H1 (cell line): Measurements from ENCODE around the gene FAF2. TPM values are rescaled to one million over a fixed set of nuclear protein-coding genes. Genes with fewer than 3 reads are reported as not detected.

Experiments used
- CTCF ChIA-PET: fragments of 300-600 bp; sonication (Branson Sonifier 250); formaldehyde crosslinking; loops from one replicate; lab custom pipeline; 2021; ENCODE audit not compliant: partially characterized antibody; lab: Charles Lee
- POLR2A ChIA-PET: fragments of 300-600 bp; sonication (Branson Sonifier 250); formaldehyde crosslinking; loops from one replicate; lab custom pipeline; 2021; ENCODE audit warnings: inconsistent platforms; ENCODE audit not compliant: partially characterized antibody; lab: Charles Lee
- DNase-seq, 2 experiments: peaks; one replicate each; pipeline versions ENCODE4 v3.0.0 to v3.0.0-alpha.2; 2010 to 2022; ENCODE audit warnings: low spot score in 2 of 2, low read depth in 1 of 2, mixed read lengths in 1 of 2
- FAIRE-seq: peaks from 2 replicates; lab custom pipeline; 2011; peaks lifted over from hg19 to GRCh38; lab: Jason Lieb, UNC
- H2AFZ ChIP-seq: 2 replicates; pipeline ENCODE4 v1.8.1; 2012; ENCODE audit warnings: low read length, inconsistent platforms
- H2AK5ac ChIP-seq: 2 replicates; pipeline ENCODE4 v1.6.1; 2013; ENCODE audit warnings: low read depth, low read length
- H2BK120ac ChIP-seq: replicated peaks from 2 replicates; pipeline ENCODE3; 2013; ENCODE audit warnings: low read depth, low read length, inconsistent platforms
- H2BK12ac ChIP-seq: 2 replicates; pipeline ENCODE4 v1.6.1; 2013; ENCODE audit warnings: low read depth, low read length
- H2BK15ac ChIP-seq: 2 replicates; pipeline ENCODE4 v1.6.1; 2013; ENCODE audit warnings: low read length
- H2BK20ac ChIP-seq: 2 replicates; pipeline ENCODE4 v1.6.1; 2013; ENCODE audit warnings: low read length
- H2BK5ac ChIP-seq: 2 replicates; pipeline ENCODE4 v1.6.1; 2013; ENCODE audit warnings: low read depth, low read length
- H3K14ac ChIP-seq: 2 replicates; pipeline ENCODE4 v1.6.1; 2013; ENCODE audit warnings: inconsistent platforms; ENCODE audit not compliant: insufficient read length
- H3K18ac ChIP-seq: 2 replicates; pipeline ENCODE4 v1.6.1; 2013; ENCODE audit warnings: low read length; ENCODE audit errors: extremely low read depth
- H3K23ac ChIP-seq: 2 replicates; pipeline ENCODE4 v1.6.1; 2013; ENCODE audit warnings: inconsistent platforms; ENCODE audit not compliant: insufficient read length
- H3K23me2 ChIP-seq: 2 replicates; pipeline ENCODE4 v1.6.1; 2013; ENCODE audit warnings: low read depth, low read length
- H3K27ac ChIP-seq: 2 replicates; pipeline ENCODE4 v1.6.1; 2011; ENCODE audit warnings: low read depth, low read length, inconsistent platforms
- H3K27me3 ChIP-seq, 4 experiments: replicated peaks in 1 of 4; 1 replicate in 1 of 4; 2 replicates in 3 of 4; pipeline versions ENCODE4 v1.6.1 to v1.8.1; 2011 to 2013; ENCODE audit warnings: low read length in 3 of 4, mild to moderate bottlenecking in 3 of 4, inconsistent platforms in 2 of 4, mixed read lengths in 2 of 4, moderate library complexity in 1 of 4; ENCODE audit not compliant: control insufficient read depth in 3 of 4, insufficient read depth in 3 of 4; ENCODE audit errors: extremely low read depth in 1 of 4
- H3K36me3 ChIP-seq, 4 experiments: 2 replicates each; pipeline versions ENCODE4 v1.6.1 to v1.8.1; 2011 to 2013; ENCODE audit warnings: mild to moderate bottlenecking in 4 of 4, low read length in 3 of 4, moderate library complexity in 2 of 4, control low read depth in 1 of 4, inconsistent platforms in 1 of 4; ENCODE audit not compliant: insufficient read depth in 4 of 4, control insufficient read depth in 2 of 4
- H3K4ac ChIP-seq: replicated peaks from 2 replicates; pipeline ENCODE3; 2013; ENCODE audit warnings: low read length, low read depth, mixed read lengths, inconsistent platforms; ENCODE audit not compliant: insufficient read length
- H3K4me1 ChIP-seq, 4 experiments: replicated peaks in 1 of 4; 1 replicate in 1 of 4; 2 replicates in 3 of 4; pipeline versions ENCODE4 v1.6.1 to v1.8.1; 2011 to 2013; ENCODE audit warnings: low read length in 3 of 4, inconsistent platforms in 2 of 4, mixed read lengths in 1 of 4; ENCODE audit not compliant: insufficient read depth in 4 of 4, control insufficient read depth in 3 of 4
- H3K4me2 ChIP-seq, 2 experiments: 2 replicates each; pipeline versions ENCODE4 v1.6.1 to v1.8.1; 2011 to 2013; ENCODE audit warnings: low read depth in 2 of 2, low read length in 2 of 2, control low read depth in 1 of 2, inconsistent platforms in 1 of 2, mild to moderate bottlenecking in 1 of 2; ENCODE audit not compliant: insufficient read depth in 1 of 2
- H3K4me3 ChIP-seq, 4 experiments: fragments of 200-600, 300-600 bp in 1 of 4; sonication (generic), shearing (Covaris generic), sonication (Bioruptor Twin) in 1 of 4; 2 replicates each; pipeline versions ENCODE4 v1.5.1 to v1.8.1; 2011 to 2016; ENCODE audit warnings: low read length in 4 of 4, low read depth in 3 of 4, control low read depth in 2 of 4, inconsistent platforms in 2 of 4, mild to moderate bottlenecking in 2 of 4, mixed read lengths in 1 of 4, moderate library complexity in 1 of 4; ENCODE audit not compliant: insufficient read depth in 2 of 4; ENCODE audit errors: extremely low read depth in 1 of 4
- H3K56ac ChIP-seq: replicated peaks from 2 replicates; pipeline ENCODE3; 2013; ENCODE audit warnings: low read depth, mild to moderate bottlenecking, mixed read lengths, low read length, inconsistent platforms; ENCODE audit not compliant: insufficient read length
- H3K79me1 ChIP-seq: 2 replicates; pipeline ENCODE4 v1.6.1; 2013; ENCODE audit warnings: low read depth, low read length, control low read depth
- H3K79me2 ChIP-seq, 2 experiments: 2 replicates each; pipeline versions ENCODE4 v1.6.1 to v1.8.1; 2012 to 2013; ENCODE audit warnings: low read length in 2 of 2, mild to moderate bottlenecking in 2 of 2, inconsistent platforms in 1 of 2; ENCODE audit not compliant: insufficient read depth in 2 of 2, control insufficient read depth in 1 of 2
- H3K9ac ChIP-seq, 4 experiments: replicated peaks in 1 of 4; 1 replicate in 1 of 4; 2 replicates in 3 of 4; pipeline versions ENCODE4 v1.6.1 to v1.8.1; 2011 to 2013; ENCODE audit warnings: low read depth in 3 of 4, low read length in 3 of 4, control low read depth in 2 of 4, mild to moderate bottlenecking in 2 of 4, moderate library complexity in 2 of 4, inconsistent platforms in 1 of 4; ENCODE audit errors: extremely low read depth in 1 of 4
- H3K9me3 ChIP-seq, 2 experiments: 2 replicates each; pipeline versions ENCODE4 v1.6.1 to v1.8.1; 2012 to 2013; ENCODE audit warnings: mild to moderate bottlenecking in 2 of 2, moderate library complexity in 2 of 2, control low read depth in 1 of 2, inconsistent platforms in 1 of 2, low read depth in 1 of 2, low read length in 1 of 2, mixed read lengths in 1 of 2; ENCODE audit not compliant: insufficient read depth in 2 of 2
- H4K20me1 ChIP-seq, 2 experiments: replicated peaks in 1 of 2; 2 replicates each; pipeline versions ENCODE3 to v1.8.1; 2011 to 2013; ENCODE audit warnings: inconsistent platforms in 2 of 2, low read length in 2 of 2, mild to moderate bottlenecking in 1 of 2; ENCODE audit not compliant: insufficient read depth in 2 of 2, control insufficient read depth in 1 of 2
- H4K5ac ChIP-seq: 2 replicates; pipeline ENCODE4 v1.6.1; 2013; ENCODE audit warnings: low read length, low read depth, mixed read lengths, inconsistent platforms; ENCODE audit not compliant: insufficient read length
- H4K8ac ChIP-seq: 2 replicates; pipeline ENCODE4 v1.8.0; 2013; ENCODE audit warnings: mild to moderate bottlenecking, moderate library complexity, low read length, inconsistent platforms; ENCODE audit not compliant: insufficient read depth; ENCODE audit errors: extremely low read depth
- H4K91ac ChIP-seq: replicated peaks from 2 replicates; pipeline ENCODE3; 2013; ENCODE audit warnings: low read length, mixed read lengths, inconsistent platforms; ENCODE audit not compliant: insufficient read length
- CHD2 ChIP-seq: IDR thresholded peaks from 2 replicates; pipeline ENCODE4 v1.6.1; 2012; ENCODE audit warnings: low read length, improper control_type of control experiment
- EZH2 ChIP-seq: fragments of 200-600 bp; sonication (generic); IDR thresholded peaks from 2 replicates; pipeline ENCODE4 v1.7.1; 2012; ENCODE audit warnings: low read depth, mild to moderate bottlenecking, moderate library complexity, low read length, inconsistent platforms; ENCODE audit not compliant: severe bottlenecking
- MAX ChIP-seq: IDR thresholded peaks from 2 replicates; pipeline ENCODE4 v1.6.1; 2012; ENCODE audit warnings: inconsistent platforms
- RAD21 ChIP-seq, 2 experiments: IDR thresholded peaks in 1 of 2; conservative IDR thresholded peaks in 1 of 2; 2 replicates each; pipeline ENCODE4 v1.6.1; 2011; ENCODE audit warnings: low read depth in 2 of 2, low read length in 2 of 2, improper control_type of control experiment in 1 of 2, inconsistent platforms in 1 of 2, mild to moderate bottlenecking in 1 of 2, moderate library complexity in 1 of 2
- WGBS, 2 experiments: shearing (Covaris generic) in 1 of 2; methylation state at CpG; one replicate each; pipeline versions ENCODE4 v1.1.6 to v1.1.7; 2013 to 2015; ENCODE audit warnings: low lambda C conversion rate in 2 of 2, mixed read lengths in 2 of 2, inconsistent platforms in 1 of 2, low coverage in 1 of 2, missing lambda C conversion rate in 1 of 2; ENCODE audit not compliant: insufficient replicate concordance in 2 of 2, insufficient coverage in 1 of 2, insufficient read length in 1 of 2; ENCODE audit errors: extremely low coverage in 1 of 2, missing lambda C conversion rate in 1 of 2; 5-methylcytosine and 5-hydroxymethylcytosine counted together
- polyA plus RNA-seq, 7 experiments: library from polyadenylated mRNA; depleted of rRNA in 3 of 7; stranded (reverse) in 5 of 7; unstranded in 2 of 7; fragments of >200 nt in 5 of 7; fragments of 200-250 nt in 2 of 7; gene quantifications; 1 replicate in 5 of 7; 2 replicates in 1 of 7; 4 replicates in 1 of 7; pipeline versions ENCODE4 v1.2.1 to v1.2.3, GENCODE V29; 2011 to 2013; ENCODE audit warnings: missing spikeins in 2 of 7, mixed read lengths in 2 of 7
- total RNA-seq: library from RNA; stranded (reverse); fragmentation: NEBNext Ultra II Directional; extraction: Animal tissue kit (Norgen Biotek cat#: 25700); gene quantifications from 2 replicates; pipeline ENCODE4 v1.2.1, GENCODE V29; 2021

The FAF2 gene
- total and polyA plus RNA-seq, 2 of the 8 experiments (the other 6 are each of a cell fraction or from before 2014, with no cell fraction given): 20.8 to 35.8 TPM

- Histone ChIP-seq H2BK5ac (no peak overlapping the region; the same call in 1 of the 2 replicates), H3K4me1 (peaks cover 0 to 11% (median 4%) of the 10 kb centered on the region in 4 experiments; a peak in 3 of 7 replicates), H3K79me2 (no peaks in the 10 kb centered on the region), H3K4me3 (no peak overlapping the region), H3K23ac (no peak overlapping the region), H3K4ac (no peak overlapping the region), H2BK120ac (no peak overlapping the region), H3K9me3 (no peaks in the 10 kb centered on the region), H3K14ac (no peak overlapping the region), H3K56ac (no peak overlapping the region), H3K18ac (no peak overlapping the region), H4K20me1 (no peaks in the 10 kb centered on the region), H2BK20ac (no peak overlapping the region), H3K9ac (no peak overlapping the region), H4K8ac (no peak overlapping the region), H3K27ac (no peak overlapping the region), H4K5ac (no peak overlapping the region), H2AK5ac (no peak overlapping the region), H2AFZ (no peak overlapping the region), H3K23me2 (no peaks in the 10 kb centered on the region), H3K79me1 (no peaks in the 10 kb centered on the region), H3K27me3 (no peaks in the 10 kb centered on the region), H2BK12ac (no peak overlapping the region), H4K91ac (no peak overlapping the region), H3K4me2 (0 out of 4 replicates have a peak overlapping the region, but pooled peaks of 1 of the 2 experiments have one; percentile 5), H3K36me3 (no peaks in the 10 kb centered on the region), H2BK15ac (0 out of 2 replicates have a peak overlapping the region, but pooled peaks have one; percentile 19)
- no peak for FAIRE-seq
- CTCF ChIA-PET: interaction anchor here (0.9 to 3.9 kb wide), 11 partner anchors 11 to 106 kb away, joined by 3 to 27 read pairs (median 4); partner anchors contain the start of genes EIF4E1B, FAF2 and SNCB
- TF ChIP-seq CHD2 (no peak), MAX (no peak), RAD21 (IDR thresholded peaks at IDR 0.05 in 1 of 2, conservative IDR thresholded peaks at IDR 0.05 in 1 of 2; ENCODE audit: low read depth in 2 of 2, low read length in 2 of 2) (no peak), EZH2 (no peak)
- POLR2A ChIA-PET: interaction anchor here (1.1 to 6.9 kb wide), 4 partner anchors 9 to 17 kb away, joined by 3 to 63 read pairs (median 14); partner anchors contain the start of gene RNF44
- WGBS, 2 experiments: 82% methylated on average over 16 of the region's 18 CpGs; no CpG with 5 or more reads in 1 of the 2 experiments
- DNase-seq: no peak
Measured at GRCh38 chr5:176553260-176554085, 105.3 kb downstream of the FAF2 start.
